Measurements from ENCODE around the gene DCPS. TPM values are rescaled to one million over a fixed set of nuclear protein-coding genes. Genes with fewer than 3 reads are reported as not detected.

Gene DCPS
- total RNA-seq, 1 experiment from 2014 or later: 26.2 TPM

GRCh38 chr11:126288237-126288636, 15.6 kb upstream of the DCPS start:
- Mint-ChIP-seq H3K4me1 (peaks cover 4% of the 10 kb centered on the region), H3K27me3 (ENCODE audit: low read depth) (peaks cover 9% of the 10 kb centered on the region; the same call in 1 of the 2 replicates), H3K27ac (no peak overlapping the region), H3K9me3 (no peaks in the 10 kb centered on the region), H3K36me3 (0 out of 2 replicates have a peak, but pooled peaks cover 1% of the 10 kb centered on the region), H3K4me3 (no peak overlapping the region)
- CTCF ChIA-PET: no interaction called here
- POLR2A ChIA-PET: no interaction called here
- DNase-seq (ENCODE audit: low spot score) (no peak), ATAC-seq (no peak)
- TF ChIP-seq, protein P1, sequence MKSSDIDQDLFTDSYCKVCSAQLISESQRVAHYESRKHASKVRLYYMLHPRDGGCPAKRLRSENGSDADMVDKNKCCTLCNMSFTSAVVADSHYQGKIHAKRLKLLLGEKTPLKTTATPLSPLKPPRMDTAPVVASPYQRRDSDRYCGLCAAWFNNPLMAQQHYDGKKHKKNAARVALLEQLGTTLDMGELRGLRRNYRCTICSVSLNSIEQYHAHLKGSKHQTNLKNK (CRISPR knock-in tag; IDR thresholded peaks at IDR 0.05): no peak
- TF ChIP-seq PREB (CRISPR knock-in tag; IDR thresholded peaks at IDR 0.05; ENCODE audit: borderline replicate concordance) (no peak), RELA (CRISPR knock-in tag; IDR thresholded peaks at IDR 0.05; ENCODE audit: borderline replicate concordance) (no peak), ZNF219 (CRISPR knock-in tag; IDR thresholded peaks at IDR 0.05; ENCODE audit: borderline replicate concordance) (no peak), GTF2I (CRISPR knock-in tag; conservative IDR thresholded peaks at IDR 0.05) (no peak), AFF4 (CRISPR knock-in tag; IDR thresholded peaks at IDR 0.05; ENCODE audit: borderline replicate concordance) (no peak), SMAD4 (CRISPR knock-in tag; IDR thresholded peaks at IDR 0.05) (no peak), ATF2 (CRISPR knock-in tag; IDR thresholded peaks at IDR 0.05; ENCODE audit: borderline replicate concordance, low read depth) (no peak), SOX15 (CRISPR knock-in tag; IDR thresholded peaks at IDR 0.05) (no peak), FOXP1 (CRISPR knock-in tag; IDR thresholded peaks at IDR 0.05; ENCODE audit: borderline replicate concordance) (no peak), JAZF1 (CRISPR knock-in tag; IDR thresholded peaks at IDR 0.05) (no peak), RORB (CRISPR knock-in tag; IDR thresholded peaks at IDR 0.05) (no peak), ZNF138 (CRISPR knock-in tag; conservative IDR thresholded peaks at IDR 0.05) (no peak), TEAD1 (CRISPR knock-in tag; IDR thresholded peaks at IDR 0.05) (no peak)
- TF ChIP-seq, protein P2, sequence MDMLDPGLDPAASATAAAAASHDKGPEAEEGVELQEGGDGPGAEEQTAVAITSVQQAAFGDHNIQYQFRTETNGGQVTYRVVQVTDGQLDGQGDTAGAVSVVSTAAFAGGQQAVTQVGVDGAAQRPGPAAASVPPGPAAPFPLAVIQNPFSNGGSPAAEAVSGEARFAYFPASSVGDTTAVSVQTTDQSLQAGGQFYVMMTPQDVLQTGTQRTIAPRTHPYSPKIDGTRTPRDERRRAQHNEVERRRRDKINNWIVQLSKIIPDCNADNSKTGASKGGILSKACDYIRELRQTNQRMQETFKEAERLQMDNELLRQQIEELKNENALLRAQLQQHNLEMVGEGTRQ (CRISPR knock-in tag; IDR thresholded peaks at IDR 0.05): no peak
- TF ChIP-seq, protein P3, sequence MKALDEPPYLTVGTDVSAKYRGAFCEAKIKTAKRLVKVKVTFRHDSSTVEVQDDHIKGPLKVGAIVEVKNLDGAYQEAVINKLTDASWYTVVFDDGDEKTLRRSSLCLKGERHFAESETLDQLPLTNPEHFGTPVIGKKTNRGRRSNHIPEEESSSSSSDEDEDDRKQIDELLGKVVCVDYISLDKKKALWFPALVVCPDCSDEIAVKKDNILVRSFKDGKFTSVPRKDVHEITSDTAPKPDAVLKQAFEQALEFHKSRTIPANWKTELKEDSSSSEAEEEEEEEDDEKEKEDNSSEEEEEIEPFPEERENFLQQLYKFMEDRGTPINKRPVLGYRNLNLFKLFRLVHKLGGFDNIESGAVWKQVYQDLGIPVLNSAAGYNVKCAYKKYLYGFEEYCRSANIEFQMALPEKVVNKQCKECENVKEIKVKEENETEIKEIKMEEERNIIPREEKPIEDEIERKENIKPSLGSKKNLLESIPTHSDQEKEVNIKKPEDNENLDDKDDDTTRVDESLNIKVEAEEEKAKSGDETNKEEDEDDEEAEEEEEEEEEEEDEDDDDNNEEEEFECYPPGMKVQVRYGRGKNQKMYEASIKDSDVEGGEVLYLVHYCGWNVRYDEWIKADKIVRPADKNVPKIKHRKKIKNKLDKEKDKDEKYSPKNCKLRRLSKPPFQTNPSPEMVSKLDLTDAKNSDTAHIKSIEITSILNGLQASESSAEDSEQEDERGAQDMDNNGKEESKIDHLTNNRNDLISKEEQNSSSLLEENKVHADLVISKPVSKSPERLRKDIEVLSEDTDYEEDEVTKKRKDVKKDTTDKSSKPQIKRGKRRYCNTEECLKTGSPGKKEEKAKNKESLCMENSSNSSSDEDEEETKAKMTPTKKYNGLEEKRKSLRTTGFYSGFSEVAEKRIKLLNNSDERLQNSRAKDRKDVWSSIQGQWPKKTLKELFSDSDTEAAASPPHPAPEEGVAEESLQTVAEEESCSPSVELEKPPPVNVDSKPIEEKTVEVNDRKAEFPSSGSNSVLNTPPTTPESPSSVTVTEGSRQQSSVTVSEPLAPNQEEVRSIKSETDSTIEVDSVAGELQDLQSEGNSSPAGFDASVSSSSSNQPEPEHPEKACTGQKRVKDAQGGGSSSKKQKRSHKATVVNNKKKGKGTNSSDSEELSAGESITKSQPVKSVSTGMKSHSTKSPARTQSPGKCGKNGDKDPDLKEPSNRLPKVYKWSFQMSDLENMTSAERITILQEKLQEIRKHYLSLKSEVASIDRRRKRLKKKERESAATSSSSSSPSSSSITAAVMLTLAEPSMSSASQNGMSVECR (CRISPR knock-in tag; IDR thresholded peaks at IDR 0.05; ENCODE audit: borderline replicate concordance): no peak
- TF ChIP-seq, protein P4, sequence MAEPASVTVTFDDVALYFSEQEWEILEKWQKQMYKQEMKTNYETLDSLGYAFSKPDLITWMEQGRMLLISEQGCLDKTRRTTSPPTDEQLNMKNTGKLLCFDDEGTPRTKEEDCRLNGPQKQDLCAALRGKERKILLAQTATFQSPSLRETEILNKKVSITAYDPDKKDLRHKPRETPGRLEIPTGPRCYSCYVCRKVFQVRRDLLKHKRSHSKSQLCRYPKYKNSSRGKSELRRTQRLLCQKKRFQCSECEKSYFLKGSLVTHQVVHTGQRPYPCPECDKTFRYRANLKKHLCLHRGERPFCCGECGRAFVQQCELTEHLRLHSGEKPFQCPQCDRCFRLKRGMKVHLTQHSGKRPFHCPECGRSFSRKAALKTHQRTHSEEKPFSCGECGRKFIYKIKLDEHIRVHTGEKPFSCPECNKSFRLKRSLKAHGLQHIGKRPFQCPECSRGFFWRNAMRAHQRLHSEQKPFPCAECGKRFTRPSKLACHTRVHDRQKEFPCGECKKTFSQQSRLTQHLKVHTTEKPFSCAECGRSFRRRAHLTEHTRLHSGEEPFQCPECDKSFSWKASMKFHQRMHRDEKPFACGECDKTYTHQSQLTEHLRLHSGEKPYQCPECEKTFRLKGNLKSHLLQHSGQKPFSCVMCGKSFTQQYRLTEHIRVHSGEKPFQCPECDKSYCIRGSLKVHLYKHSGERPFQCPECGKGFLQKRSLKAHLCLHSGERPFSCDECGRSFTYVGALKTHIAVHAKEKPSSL (CRISPR knock-in tag; conservative IDR thresholded peaks at IDR 0.05): no peak
- TF ChIP-seq, protein P5, sequence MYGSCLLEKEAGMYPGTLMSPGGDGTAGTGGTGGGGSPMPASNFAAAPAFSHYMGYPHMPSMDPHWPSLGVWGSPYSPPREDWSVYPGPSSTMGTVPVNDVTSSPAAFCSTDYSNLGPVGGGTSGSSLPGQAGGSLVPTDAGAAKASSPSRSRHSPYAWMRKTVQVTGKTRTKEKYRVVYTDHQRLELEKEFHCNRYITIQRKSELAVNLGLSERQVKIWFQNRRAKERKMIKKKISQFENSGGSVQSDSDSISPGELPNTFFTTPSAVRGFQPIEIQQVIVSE (CRISPR knock-in tag; IDR thresholded peaks at IDR 0.05; ENCODE audit: borderline replicate concordance): no peak
- TF ChIP-seq, protein P6, sequence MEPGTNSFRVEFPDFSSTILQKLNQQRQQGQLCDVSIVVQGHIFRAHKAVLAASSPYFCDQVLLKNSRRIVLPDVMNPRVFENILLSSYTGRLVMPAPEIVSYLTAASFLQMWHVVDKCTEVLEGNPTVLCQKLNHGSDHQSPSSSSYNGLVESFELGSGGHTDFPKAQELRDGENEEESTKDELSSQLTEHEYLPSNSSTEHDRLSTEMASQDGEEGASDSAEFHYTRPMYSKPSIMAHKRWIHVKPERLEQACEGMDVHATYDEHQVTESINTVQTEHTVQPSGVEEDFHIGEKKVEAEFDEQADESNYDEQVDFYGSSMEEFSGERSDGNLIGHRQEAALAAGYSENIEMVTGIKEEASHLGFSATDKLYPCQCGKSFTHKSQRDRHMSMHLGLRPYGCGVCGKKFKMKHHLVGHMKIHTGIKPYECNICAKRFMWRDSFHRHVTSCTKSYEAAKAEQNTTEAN (CRISPR knock-in tag; IDR thresholded peaks at IDR 0.05): no peak
